ENCODE results near the gene PTPRK.

The PTPRK gene

DNA sequence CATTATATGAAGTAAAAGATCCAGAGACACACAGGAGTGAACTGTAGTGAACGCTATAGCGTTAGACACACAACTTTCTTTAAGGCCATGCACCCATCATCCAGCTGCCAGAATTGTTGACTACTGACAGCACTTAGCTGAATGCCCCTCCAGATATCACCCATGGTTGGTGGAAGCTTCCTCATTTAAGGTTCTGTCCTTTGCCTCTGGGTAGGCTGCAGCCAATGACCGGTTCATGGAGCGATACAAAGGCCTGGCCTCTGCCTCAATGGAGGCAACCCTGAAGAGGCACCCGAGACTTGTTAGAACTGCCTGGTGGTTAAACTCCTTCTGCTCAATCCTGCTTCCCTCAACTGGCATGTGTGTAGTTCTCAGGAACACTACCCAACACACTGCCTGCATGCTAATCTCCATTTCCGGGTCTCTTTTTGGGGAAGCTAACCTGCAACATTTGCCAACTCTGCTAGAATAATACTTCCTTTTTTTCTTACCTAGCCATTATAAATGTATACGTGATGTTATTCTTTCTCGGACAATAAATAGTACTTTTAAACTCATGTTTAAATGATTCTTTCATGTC lies 569.7 kb downstream of the PTPRK start:
- no peaks in the 10 kb centered on the region for H3K79me2 ChIP-seq (ENCODE audit: control insufficient read depth, insufficient read depth, low read length, unreplicated experiment)
- no peak overlapping the region for H3K27ac ChIP-seq (ENCODE audit: low read depth, low read length)
- H3K27me3 ChIP-seq (ENCODE audit: insufficient read depth, low read length), result no peaks in the 10 kb centered on the region
- H2AFZ ChIP-seq (ENCODE audit: low read length, unreplicated experiment), result no peak overlapping the region
- H3K4me3 ChIP-seq (ENCODE audit: low read depth, low read length), result no peak overlapping the region
- H3K4me1 ChIP-seq (ENCODE audit: control insufficient read depth, insufficient read depth, low read length, unreplicated experiment), result no peaks in the 10 kb centered on the region
- no peaks in the 10 kb centered on the region for H3K36me3 ChIP-seq (ENCODE audit: insufficient read depth, low read length)

GRCh38 chr6:127949251-127949650 lies 571.1 kb downstream of the PTPRK start:
- no peaks in the 10 kb centered on the region for H3K79me2 ChIP-seq (ENCODE audit: control insufficient read depth, insufficient read depth, low read length, unreplicated experiment)
- H3K4me3 ChIP-seq (ENCODE audit: low read depth, low read length), result no peak overlapping the region
- no peaks in the 10 kb centered on the region for H3K4me1 ChIP-seq (ENCODE audit: control insufficient read depth, insufficient read depth, low read length, unreplicated experiment)
- no peak overlapping the region for H2AFZ ChIP-seq (ENCODE audit: low read length, unreplicated experiment)
- H3K27me3 ChIP-seq (ENCODE audit: insufficient read depth, low read length), result no peaks in the 10 kb centered on the region
- no peaks in the 10 kb centered on the region for H3K36me3 ChIP-seq (ENCODE audit: insufficient read depth, low read length)
- no peak overlapping the region for H3K27ac ChIP-seq (ENCODE audit: low read depth, low read length)

- H3K79me2 ChIP-seq (ENCODE audit: control insufficient read depth, insufficient read depth, low read length, unreplicated experiment), result no peaks in the 10 kb centered on the region
- no peaks in the 10 kb centered on the region for H3K27me3 ChIP-seq (ENCODE audit: insufficient read depth, low read length)
- no peaks in the 10 kb centered on the region for H3K4me1 ChIP-seq (ENCODE audit: control insufficient read depth, insufficient read depth, low read length, unreplicated experiment)
- H3K36me3 ChIP-seq (ENCODE audit: insufficient read depth, low read length), result no peaks in the 10 kb centered on the region
- no peak overlapping the region for H2AFZ ChIP-seq (ENCODE audit: low read length, unreplicated experiment)
- H3K27ac ChIP-seq (ENCODE audit: low read depth, low read length), result no peak overlapping the region
- H3K4me3 ChIP-seq (ENCODE audit: low read depth, low read length), result no peak overlapping the region
Measured at GRCh38 chr6:127946388-127946787, 574.0 kb downstream of the PTPRK start.

GRCh38 chr6:127945434-127946097 lies 574.8 kb downstream of the PTPRK start:
- Histone ChIP-seq H3K4me3 (ENCODE audit: low read depth, low read length) (no peak overlapping the region), H3K4me1 (ENCODE audit: control insufficient read depth, insufficient read depth, low read length, unreplicated experiment) (no peaks in the 10 kb centered on the region), H3K27me3 (ENCODE audit: insufficient read depth, low read length) (no peaks in the 10 kb centered on the region), H3K79me2 (ENCODE audit: control insufficient read depth, insufficient read depth, low read length, unreplicated experiment) (no peaks in the 10 kb centered on the region), H2AFZ (ENCODE audit: low read length, unreplicated experiment) (no peak overlapping the region), H3K27ac (ENCODE audit: low read depth, low read length) (no peak overlapping the region), H3K36me3 (ENCODE audit: insufficient read depth, low read length) (no peaks in the 10 kb centered on the region)

DNA sequence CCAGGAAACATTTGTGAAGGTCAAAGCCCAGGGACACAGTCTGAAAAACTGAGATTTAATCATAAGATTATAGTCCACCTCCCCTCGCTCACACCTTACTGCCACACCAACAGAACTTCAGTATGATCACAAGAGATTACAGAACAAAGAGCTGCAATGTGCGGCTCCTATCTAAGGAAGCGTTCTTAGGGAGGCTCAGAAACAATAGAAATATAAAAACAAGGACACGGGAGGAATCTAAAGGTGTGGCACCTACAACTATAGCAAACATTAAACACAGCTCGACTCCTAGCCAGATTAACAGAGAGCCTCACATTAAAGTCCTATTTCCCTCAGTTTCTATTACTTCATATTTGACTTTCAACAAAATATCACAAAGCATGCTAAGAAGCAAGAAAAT lies 579.2 kb downstream of the PTPRK start:
- H2AFZ ChIP-seq (ENCODE audit: low read length, unreplicated experiment), result no peak overlapping the region
- no peaks in the 10 kb centered on the region for H3K27me3 ChIP-seq (ENCODE audit: insufficient read depth, low read length)
- H3K79me2 ChIP-seq (ENCODE audit: control insufficient read depth, insufficient read depth, low read length, unreplicated experiment), result no peaks in the 10 kb centered on the region

GRCh38 chr6:127939442-127940066 lies 580.8 kb downstream of the PTPRK start:
- H3K27ac ChIP-seq (ENCODE audit: low read depth, low read length), result peak overlapping the region; percentile 91
- H3K4me3 ChIP-seq (ENCODE audit: low read depth, low read length), result peak overlapping the region; percentile 20; the same call in 1 of the 2 replicates
- H2AFZ ChIP-seq (ENCODE audit: low read length, unreplicated experiment), result peak overlapping the region; percentile 88
- no peaks in the 10 kb centered on the region for H3K79me2 ChIP-seq (ENCODE audit: control insufficient read depth, insufficient read depth, low read length, unreplicated experiment)
- H3K4me1 ChIP-seq (ENCODE audit: control insufficient read depth, insufficient read depth, low read length, unreplicated experiment), result peaks cover 28% of the 10 kb centered on the region
- no peaks in the 10 kb centered on the region for H3K36me3 ChIP-seq (ENCODE audit: insufficient read depth, low read length)
- no peaks in the 10 kb centered on the region for H3K27me3 ChIP-seq (ENCODE audit: insufficient read depth, low read length)

More for the DNA sequence above, 579.2 kb downstream of the PTPRK start:
- no peak overlapping the region for H3K27ac ChIP-seq (ENCODE audit: low read depth, low read length)
- H3K36me3 ChIP-seq (ENCODE audit: insufficient read depth, low read length), result no peaks in the 10 kb centered on the region
- H3K4me3 ChIP-seq (ENCODE audit: low read depth, low read length), result no peak overlapping the region
- peaks cover 28% of the 10 kb centered on the region for H3K4me1 ChIP-seq (ENCODE audit: control insufficient read depth, insufficient read depth, low read length, unreplicated experiment)

DNA sequence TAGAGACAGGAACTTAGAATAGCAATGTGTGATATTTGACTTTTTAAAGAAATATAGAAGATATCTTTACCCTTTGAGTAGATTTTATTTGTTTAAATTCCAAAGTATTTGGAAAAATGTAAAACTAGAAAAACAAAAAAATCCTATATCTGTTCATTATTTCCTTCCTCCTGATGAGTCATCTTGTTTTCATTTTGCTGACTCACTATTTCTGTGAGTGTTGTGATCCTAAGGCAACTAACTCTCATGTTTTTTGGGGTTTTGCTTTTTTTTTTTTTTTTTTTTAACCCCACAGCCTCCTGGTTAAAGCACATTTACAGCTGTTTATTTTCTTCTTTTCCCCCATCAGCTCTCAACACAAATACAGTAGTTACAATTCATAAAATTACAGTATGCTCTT lies 581.7 kb downstream of the PTPRK start:
- Histone ChIP-seq H3K27me3 (ENCODE audit: insufficient read depth, low read length) (no peaks in the 10 kb centered on the region), H3K4me3 (ENCODE audit: low read depth, low read length) (peak overlapping the region; percentile 20; the same call in 1 of the 2 replicates), H3K27ac (ENCODE audit: low read depth, low read length) (peak overlapping the region; percentile 91), H3K36me3 (ENCODE audit: insufficient read depth, low read length) (no peaks in the 10 kb centered on the region), H3K4me1 (ENCODE audit: control insufficient read depth, insufficient read depth, low read length, unreplicated experiment) (peaks cover 28% of the 10 kb centered on the region), H2AFZ (ENCODE audit: low read length, unreplicated experiment) (peak overlapping the region; percentile 88), H3K79me2 (ENCODE audit: control insufficient read depth, insufficient read depth, low read length, unreplicated experiment) (no peaks in the 10 kb centered on the region)

- Histone ChIP-seq H3K4me1 (ENCODE audit: control insufficient read depth, insufficient read depth, low read length, unreplicated experiment) (peaks cover 28% of the 10 kb centered on the region), H3K36me3 (ENCODE audit: insufficient read depth, low read length) (no peaks in the 10 kb centered on the region), H2AFZ (ENCODE audit: low read length, unreplicated experiment) (peak overlapping the region; percentile 39), H3K27me3 (ENCODE audit: insufficient read depth, low read length) (no peaks in the 10 kb centered on the region), H3K79me2 (ENCODE audit: control insufficient read depth, insufficient read depth, low read length, unreplicated experiment) (no peaks in the 10 kb centered on the region), H3K27ac (ENCODE audit: low read depth, low read length) (peak overlapping the region; percentile 91), H3K4me3 (ENCODE audit: low read depth, low read length) (no peak overlapping the region)
Measured at GRCh38 chr6:127937747-127938146, 582.7 kb downstream of the PTPRK start.

- Histone ChIP-seq H2AFZ (ENCODE audit: low read length, unreplicated experiment) (no peak overlapping the region), H3K36me3 (ENCODE audit: insufficient read depth, low read length) (no peaks in the 10 kb centered on the region), H3K27me3 (ENCODE audit: insufficient read depth, low read length) (no peaks in the 10 kb centered on the region), H3K79me2 (ENCODE audit: control insufficient read depth, insufficient read depth, low read length, unreplicated experiment) (no peaks in the 10 kb centered on the region), H3K4me1 (ENCODE audit: control insufficient read depth, insufficient read depth, low read length, unreplicated experiment) (peaks cover 28% of the 10 kb centered on the region), H3K27ac (ENCODE audit: low read depth, low read length) (0 out of 2 replicates have a peak overlapping the region, but pooled peaks have one; percentile 0), H3K4me3 (ENCODE audit: low read depth, low read length) (no peak overlapping the region)
Measured at GRCh38 chr6:127937102-127937501, 583.3 kb downstream of the PTPRK start.

DNA sequence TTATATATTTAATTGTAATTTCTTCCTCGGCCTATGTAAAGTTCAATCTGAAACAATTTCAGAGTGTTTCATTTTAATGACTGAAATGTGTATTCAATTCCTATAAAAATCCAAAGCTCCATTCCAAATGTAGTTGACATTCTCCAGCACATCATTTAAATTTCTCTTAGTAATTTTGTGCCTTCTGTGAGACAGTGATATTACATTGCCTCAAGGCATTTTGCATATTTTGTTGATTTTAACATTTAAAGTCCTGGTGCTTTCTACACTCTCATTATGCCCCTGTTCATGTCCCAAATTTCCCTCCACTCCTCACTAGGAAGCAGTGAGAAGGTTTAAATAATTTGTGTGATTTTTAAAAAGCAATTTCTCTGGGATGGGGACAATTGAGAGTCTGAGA lies 585.4 kb downstream of the PTPRK start:
- no peaks in the 10 kb centered on the region for H3K36me3 ChIP-seq (ENCODE audit: insufficient read depth, low read length)
- H3K4me3 ChIP-seq (ENCODE audit: low read depth, low read length), result no peak overlapping the region
- H3K27me3 ChIP-seq (ENCODE audit: insufficient read depth, low read length), result no peaks in the 10 kb centered on the region
- no peak overlapping the region for H2AFZ ChIP-seq (ENCODE audit: low read length, unreplicated experiment)
- H3K4me1 ChIP-seq (ENCODE audit: control insufficient read depth, insufficient read depth, low read length, unreplicated experiment), result peaks cover 28% of the 10 kb centered on the region
- no peaks in the 10 kb centered on the region for H3K79me2 ChIP-seq (ENCODE audit: control insufficient read depth, insufficient read depth, low read length, unreplicated experiment)
- H3K27ac ChIP-seq (ENCODE audit: low read depth, low read length), result no peak overlapping the region
